GM18502 (cell line): Measurements from ENCODE around the gene TMEFF1.

Experiments
- ATAC-seq: cut with Tn5 transposase; IDR thresholded peaks from one replicate; pipeline ENCODE4 v1.9.1; 2021; ENCODE audit warnings: mild to moderate bottlenecking; ENCODE audit not compliant: unreplicated experiment, poor library complexity

Gene TMEFF1

DNA sequence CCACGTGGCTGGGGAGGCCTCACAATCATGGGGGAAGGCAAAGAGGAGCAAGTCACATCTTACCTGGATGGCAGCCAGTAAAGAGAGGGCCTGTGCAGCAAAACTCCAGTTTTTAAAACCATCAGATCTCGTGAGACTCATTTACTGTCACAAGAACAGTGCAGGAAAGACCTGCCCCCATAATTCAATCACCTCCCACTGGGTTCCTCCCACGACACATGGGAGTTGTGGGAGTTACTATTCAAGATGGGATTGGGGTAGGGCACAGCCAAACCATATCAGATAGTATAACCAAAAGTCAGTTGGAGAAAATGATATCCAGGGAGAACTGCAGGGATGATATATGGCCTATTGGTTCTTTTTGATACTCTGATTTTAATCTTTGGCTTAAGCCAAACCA is 94.9 kb downstream of the TMEFF1 start:
- ATAC-seq, result no peak

DNA sequence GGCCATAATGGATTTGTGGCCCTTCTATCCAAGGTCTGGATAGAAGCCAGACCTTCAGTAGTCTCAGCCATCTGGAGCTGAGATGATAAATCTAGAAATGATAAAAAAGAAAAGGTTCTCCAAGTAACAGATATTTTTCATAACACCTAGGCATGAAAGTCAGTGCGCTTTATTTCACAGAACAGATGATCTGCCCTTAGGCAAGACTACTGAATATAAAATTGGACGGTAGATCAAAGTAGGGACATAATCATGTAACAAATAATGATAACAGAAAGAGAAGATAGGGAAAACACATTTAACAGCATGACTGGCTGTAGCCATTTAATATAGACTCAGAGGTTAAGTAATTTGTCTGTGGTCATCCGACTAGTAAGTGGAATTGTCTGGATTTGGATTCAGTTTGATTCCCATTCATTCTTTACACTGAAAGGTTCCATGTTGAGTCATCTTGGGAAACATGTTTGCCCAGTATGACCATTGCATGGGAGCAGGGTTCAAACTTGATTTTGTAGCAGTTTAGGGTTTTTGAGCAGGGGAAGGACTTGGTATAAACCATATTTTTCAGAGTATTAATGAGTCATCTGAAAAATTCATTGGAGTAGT is 100.8 kb downstream of the TMEFF1 start:
- no peak for ATAC-seq

DNA sequence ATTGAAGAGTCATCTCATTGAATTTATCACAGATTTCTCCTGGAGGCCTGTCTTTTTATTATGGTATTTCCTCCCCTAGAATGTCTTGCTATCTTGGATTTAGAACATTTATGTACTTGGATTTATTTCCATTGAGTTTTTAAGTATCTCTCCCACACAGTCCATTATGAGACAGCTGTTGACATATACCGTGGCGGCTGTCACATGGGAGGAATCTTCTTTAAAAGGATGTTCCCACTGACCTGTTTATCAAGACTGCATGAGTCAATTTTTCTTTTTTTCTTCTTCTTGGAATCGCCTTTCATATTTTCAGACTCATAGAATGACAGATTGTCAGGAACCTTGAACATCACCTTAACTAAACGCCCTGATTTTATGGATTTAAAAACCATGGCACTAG is 102.1 kb downstream of the TMEFF1 start:
- no peak for ATAC-seq

DNA sequence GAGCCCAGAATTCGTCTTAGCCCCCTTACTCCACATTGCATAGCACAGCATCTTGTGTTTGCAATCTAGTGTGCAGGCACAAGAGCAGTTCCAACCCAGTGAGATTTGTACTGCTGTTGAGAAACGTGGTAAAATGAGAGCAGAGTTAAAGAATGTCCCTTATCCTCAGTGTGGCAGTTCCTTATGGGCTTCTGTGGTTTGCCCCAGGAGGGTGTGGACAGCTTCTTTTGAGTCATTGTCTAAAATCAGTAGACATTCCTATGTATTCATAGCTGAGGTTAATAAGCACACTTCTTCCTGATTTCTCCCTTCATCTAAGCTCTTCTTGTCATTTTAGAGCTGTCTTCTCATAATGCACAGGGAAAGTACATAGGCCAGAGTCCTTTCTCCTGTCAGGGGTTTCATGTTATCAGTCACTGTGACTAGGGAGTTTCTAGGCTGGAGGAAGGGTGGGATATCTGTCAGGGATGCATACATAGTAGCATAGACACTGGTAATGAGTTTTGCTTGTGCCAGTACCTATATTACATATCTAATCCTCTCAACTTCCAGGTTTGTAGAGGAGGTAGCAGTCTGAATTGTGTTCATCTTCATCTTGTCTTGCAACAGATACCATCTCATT is 102.9 kb downstream of the TMEFF1 start:
- no peak for ATAC-seq

DNA sequence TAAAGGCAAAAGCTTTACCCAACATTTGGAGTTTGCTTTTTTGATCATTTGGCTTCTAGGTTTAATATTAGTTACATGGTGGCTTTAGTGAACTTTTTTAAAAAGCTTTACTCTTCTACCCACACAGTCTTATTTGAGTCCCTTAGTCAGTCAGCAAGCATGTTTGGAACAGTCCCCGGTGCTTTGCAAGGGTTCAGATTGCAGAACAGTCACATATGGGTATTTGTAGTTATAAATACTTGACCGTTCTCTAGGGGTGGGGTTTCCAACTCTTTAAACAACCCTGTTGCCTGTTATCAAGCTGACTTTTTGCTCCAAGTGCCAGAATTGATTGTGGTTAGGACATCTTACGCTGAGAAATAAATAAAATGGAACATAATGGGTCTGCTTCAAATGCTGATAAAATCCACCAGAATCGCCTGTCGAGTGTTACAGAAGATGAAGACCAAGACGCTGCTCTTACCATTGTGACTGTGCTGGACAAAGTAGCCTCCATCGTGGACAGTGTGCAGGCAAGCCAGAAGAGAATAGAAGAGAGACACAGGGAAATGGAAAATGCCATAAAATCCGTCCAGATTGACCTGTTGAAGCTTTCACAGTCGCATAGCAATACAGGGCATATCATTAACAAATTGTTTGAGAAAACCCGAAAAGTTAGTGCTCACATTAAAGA is 105.0 kb downstream of the TMEFF1 start, which contains the start of gene CAVIN4:
TSS of gene CAVIN4 (plus strand) at position 304 of the 673 bp plus-strand sequence. CDS start at position 369, 65 bp downstream.
- ATAC-seq, result no peak

DNA sequence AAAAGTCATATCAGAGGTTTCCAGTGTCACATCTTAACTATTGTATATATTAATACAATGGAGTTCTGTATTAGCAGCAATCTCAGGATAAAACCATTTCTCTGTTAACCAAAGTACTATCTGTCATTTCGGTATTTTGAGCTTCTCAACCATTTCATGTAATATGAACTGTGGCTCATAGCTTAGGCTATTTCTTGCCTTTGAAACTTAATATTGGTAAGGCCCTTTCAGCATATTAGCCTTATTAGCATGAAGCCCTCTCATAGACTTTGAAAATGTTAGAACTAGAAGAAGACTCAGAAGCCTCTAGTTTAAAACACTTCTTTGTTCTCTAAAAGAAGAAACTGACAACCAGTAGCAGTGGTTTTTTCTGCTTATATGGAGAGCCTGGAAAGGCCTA is 105.7 kb downstream of the TMEFF1 start:
- no peak for ATAC-seq

DNA sequence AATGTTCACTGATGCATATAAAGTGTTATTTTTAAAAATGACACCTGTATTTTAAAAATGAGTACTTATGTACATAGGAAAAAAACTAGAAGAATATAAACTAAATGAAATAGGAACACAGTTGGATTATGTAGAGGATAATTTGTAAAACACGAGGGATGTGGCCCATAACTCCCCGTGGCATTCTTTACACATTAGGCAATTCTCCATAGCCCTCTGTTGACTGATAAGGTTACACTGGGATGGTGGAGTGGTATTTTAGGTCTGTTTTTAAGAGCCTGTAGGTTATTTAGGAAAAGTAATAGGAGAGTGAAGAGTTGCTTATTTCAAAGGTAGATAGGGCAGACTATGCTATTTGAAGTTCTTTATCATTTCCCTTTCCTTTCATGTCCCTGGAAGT is 106.7 kb downstream of the TMEFF1 start:
- ATAC-seq, result no peak

DNA sequence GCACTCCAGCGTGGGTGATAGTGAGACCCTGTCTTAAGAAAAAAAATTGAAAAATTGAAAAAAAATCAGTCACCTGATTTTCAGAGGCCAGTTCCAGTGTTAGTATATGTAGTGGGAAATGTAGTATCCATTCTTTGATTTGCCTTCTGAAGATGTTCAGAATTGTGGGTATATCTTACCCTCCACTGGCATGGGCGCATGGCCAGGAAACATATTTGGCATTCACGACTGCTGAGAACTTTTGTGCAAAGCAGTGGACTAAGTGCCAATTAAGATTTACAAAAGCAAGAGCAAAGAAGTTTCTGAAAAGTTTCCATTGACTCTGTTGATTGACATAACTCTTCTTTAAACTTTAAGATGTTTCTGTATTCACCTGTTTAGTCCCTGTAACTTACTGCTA is 107.3 kb downstream of the TMEFF1 start:
- no peak for ATAC-seq

DNA sequence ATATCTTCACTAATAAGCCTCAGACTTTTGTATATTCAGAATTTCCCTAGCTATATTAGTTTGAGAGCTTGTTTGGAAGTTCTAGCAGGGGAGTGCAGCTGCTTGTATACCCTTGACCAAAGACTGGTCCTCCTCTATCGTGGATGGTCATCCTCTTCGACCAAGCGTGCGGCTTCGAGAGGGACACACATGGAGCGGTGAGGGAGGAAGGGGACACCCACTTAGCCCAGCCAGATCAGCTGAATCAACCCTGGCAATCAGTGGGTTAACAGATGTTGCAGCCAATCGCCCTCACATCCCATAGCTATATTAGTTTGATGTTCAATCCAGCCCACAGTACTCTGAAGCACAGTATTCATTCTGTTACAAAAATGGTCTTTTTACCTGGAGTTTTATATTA is 108.1 kb downstream of the TMEFF1 start:
- ATAC-seq, result no peak

DNA sequence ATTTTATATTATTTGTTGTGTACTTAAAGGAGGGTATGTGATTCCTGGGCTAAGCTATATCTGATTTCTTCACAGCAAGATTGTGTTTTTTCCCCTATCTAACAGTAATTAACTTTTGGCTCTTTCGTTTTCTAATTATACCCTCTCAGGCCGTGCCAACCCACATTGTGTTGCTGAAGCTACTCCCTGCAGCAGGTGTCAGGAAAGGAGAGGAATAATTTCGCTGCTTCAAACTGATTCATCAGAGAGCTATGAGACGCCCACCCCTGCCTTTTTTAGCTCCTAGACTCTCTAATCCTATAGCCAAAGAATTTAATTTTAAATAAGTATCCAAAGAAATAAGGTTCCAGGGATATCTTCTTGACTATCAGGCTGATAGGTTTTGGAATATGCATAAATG is 108.7 kb downstream of the TMEFF1 start:
- ATAC-seq, result no peak

DNA sequence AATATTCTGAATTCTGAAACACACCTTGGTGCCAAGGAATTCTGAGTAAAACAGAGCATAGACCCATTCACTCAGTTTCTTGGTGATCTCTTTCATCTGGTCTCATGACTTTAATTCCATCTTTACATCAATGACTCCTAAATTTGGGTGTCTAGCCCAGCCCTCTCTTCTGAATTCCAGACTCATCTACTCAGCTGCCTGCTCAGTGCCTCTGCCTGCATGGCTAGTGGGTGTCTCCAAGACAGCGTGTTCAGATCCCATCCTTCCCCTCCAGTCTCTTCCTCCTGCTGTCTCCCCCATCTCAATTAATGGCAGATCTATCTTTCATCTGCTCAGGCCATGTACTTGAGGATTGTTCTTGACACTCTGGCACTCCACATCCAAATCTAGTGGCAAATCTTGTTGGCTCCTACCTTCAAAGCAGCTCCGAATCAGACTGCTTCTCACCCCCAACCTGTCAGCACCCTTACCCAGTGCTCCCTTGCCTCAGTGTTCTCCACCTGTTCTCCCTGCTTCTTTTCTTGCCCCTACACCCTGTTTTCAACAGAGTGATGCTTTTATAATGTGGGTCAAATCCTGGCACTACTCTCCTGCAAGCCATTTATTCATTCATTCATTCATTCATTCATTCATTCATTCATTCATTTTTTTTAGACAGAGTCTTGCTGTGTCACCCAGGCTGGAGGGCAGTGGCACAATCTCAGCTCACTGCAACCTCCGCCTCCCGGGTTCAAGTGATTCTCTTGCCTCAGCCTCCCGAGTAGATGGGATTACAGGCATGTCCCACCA is 110.3 kb downstream of the TMEFF1 start:
- ATAC-seq, result no peak

DNA sequence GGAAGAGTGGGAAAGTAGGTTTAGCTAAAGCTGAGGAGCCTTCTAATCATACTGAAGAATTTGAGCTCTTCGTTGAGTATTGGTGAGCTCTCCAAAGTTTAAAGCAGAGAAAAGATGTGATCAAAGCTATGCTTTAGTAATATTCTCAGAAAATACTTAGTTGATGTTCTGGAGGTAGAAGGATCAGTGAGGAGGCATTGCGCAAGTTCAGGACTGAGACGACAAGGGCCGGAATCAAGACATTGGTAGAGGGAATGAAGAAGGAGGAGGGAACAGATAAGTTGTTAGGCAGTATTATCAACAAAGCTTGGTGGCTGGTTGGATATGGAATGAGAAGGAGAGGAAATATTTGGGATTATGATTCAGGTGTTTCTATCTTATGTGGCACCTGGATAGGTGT is 112.0 kb downstream of the TMEFF1 start:
- ATAC-seq, result no peak

DNA sequence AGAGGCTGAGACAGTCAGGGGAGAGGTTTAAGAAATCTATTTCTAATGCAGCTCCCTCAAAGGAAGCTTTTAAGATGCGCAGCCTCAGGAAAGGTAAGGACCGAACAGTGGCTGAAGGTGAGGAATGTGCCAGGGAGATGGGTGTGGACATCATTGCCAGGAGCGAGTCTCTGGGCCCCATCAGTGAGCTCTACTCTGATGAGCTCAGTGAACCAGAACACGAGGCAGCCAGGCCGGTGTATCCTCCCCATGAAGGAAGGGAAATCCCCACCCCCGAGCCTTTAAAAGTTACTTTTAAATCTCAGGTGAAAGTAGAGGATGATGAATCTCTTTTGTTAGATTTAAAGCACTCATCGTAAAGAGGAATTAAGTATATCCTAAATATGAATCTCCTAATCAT is 113.1 kb downstream of the TMEFF1 start:
- ATAC-seq, result no peak

DNA sequence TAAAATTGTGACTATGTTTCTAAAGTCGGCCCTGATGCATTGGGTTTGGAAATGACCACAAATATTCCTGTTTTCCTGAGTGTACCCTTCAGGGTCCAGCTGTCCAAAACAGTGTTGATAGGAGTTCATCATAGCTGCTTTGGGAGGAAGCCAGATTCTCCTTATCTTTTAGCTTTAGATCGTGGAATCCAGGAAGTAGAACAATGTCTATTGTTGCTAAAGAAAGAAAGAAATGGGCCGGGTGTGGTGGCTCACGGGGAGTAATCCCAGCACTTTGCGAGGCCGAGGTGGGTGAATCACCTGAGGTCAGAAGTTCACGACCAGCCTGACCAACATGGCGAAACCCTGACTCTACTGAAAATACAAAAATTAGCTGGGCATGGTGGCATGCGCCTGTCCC is 114.4 kb downstream of the TMEFF1 start:
- no peak for ATAC-seq

DNA sequence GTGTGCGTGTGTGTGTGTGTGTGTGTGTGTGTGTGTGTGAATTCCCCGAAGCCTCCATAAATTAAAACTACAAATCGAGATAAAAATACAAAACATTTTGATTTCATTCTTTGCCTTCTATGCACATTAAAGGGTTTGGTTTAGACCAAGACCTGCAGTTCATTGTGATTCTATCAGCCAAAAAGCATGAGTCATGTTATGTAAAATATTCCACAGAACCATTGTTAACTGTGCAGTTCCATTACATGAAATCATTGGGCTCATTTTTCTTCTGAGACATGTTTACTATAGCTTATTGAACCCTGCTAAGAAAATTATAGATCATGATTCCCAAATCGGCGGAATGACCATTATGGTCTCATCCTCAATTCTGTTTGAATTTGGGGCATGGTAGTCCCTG is 116.6 kb downstream of the TMEFF1 start:
- no peak for ATAC-seq

DNA sequence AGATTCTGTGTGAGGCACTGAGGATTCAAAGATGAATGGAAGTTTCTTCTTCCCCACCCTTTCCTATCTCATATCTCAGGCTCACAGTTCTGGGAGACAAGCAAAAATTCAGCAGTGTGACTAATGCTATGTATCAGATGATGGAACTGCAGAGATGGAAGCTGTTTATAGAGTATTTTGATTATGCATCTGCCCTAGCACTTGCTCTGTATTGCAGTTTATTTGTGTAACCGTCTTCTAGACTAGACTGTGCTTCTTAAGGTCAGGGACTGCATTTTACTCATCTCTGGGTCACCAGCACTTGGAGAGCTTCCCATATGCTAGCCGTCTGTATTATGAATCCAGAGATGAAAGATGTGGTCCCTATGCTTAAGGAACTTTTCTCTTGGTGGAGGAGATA is 117.5 kb downstream of the TMEFF1 start:
- ATAC-seq, result no peak

DNA sequence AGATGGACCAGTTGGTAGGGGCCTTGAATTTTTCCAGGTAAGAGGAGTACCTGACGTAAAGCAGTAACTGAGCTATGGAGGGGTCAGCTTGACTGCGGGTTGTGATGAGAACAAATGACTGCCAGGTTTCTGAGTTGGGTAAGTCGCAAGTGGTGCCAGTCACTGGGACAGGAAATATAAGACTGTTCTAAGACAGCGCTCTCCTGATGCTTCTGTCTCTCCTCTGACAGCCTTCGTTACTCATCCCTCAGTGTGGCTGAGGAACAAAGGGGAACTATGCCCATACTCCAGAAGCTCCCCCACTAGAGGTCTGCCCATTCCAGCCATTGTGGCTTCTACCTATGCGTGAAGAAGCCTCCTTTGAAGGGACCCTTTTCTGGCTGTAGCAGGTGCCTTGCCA is 118.2 kb downstream of the TMEFF1 start:
- no peak for ATAC-seq

DNA sequence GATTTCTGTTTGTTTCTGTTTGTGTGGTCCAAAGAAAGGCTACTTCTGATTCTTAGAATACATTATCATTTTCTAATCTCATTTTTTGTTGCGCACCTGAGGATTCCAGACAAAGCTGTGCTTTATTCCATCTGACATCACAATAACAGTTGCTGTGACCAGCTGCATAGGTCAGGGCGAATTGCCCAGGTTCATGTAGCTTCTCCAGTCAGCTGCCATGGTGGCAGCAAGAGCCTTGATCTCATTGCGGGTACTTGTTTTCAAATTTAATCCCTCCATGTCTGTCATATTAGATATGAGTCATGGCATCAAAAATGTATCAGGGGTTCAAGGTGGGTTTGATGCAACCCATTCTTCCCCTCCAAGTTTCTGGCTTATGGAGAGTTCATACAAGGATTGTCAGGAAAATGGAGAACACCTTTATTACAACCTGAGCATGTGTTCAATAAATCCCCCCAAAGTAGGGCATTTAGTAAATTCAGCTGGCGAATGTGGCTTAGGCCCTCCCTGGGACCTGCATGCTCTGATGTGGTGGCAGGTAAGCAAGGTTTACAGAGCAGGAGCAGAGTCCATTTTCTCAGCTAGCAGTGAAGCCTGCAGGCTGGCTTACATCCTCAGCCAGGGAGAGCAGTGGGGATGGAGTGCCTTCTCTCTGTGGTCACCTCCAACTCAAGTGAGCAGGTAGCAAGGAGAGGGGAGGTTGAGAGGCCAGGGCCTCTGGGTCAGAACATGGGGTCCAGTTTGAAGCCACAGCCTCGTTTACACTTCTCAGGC is 118.9 kb downstream of the TMEFF1 start:
- ATAC-seq, result no peak

DNA sequence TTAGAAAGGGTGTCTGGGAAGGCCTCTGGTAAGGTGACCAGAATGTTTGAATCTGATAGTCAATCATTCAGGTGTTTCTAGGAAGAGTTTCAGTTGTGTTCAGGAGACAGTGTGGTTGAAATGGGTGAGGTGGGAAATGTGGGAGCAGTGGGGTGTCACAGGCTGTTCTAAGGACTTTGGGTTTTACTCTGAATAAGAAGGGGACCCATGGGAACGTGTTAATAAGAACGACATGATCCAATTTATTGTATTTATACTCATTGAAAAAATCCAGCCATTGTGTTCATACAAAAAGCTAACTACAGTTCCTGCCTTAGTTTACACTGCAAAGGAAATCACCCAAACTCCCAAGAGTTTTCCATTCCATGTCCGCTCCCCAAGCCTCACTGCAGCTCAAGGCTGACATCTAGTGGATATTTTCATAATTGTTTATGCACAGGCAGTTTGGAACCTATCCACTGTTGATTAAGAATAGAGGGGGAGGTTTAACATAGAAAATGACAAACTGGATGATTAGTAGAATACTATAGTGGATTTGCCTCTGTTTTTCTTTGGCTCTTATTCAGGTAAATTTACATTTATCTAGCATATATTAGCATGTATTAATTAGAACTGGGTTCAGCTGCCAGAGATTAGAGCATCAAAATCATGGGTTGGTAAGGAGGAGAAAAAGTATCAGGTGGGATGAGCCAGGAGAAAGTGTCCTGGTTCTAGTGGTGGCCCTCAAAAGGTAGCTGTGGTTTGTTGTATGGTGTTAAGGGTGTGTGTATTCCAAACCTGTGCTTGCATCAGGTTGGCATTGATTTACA is 122.6 kb downstream of the TMEFF1 start:
- peak; percentile 36 for ATAC-seq

DNA sequence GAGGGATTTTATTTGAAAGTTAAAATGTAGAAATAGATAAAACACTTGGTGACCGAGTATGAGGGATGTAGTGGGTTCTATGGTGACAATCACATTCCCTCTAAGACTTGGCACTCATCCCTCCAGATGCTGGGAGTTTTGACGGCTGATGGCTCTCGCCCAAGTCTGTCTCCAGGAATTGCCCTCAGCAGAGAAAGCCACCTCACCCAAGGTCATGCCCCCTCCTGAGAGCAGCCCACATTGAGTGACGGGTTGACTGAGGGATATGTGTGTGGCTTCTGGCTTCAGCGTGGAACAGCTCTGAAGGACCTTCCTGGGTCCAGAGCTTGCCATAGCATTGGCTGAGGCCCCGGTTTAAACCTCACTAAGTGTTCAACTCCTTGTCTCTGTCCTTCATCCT is 124.3 kb downstream of the TMEFF1 start:
- ATAC-seq, result no peak
